Measurements from ENCODE around the gene SERPINE3.

DNA sequence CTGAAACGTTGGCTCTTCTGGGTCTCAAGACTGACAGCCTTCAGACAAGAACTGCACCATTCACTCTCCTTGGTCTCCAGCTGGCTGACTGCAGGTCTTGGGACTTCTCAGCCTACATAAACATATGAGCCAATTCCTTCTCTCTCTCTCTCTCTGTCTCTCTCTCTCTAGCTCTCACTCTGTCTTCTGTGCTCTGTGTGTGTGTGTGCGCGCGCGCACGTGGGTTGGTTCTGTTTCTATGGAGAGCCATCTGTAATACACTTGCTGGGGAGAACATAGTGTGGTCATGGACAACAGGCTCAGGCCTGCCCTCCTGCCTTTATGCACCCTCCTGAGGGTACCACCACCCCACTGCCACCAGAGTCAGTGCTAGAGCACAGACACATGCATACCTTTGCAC, 13.7 kb upstream of the SERPINE3 start:
- no peak for TF ChIP-seq RAD21 (IDR thresholded peaks at IDR 0.05; ENCODE audit: low read length)
- TF ChIP-seq CTCF (IDR thresholded peaks at IDR 0.05): no peak
- TF ChIP-seq GABPA (IDR thresholded peaks at IDR 0.05; ENCODE audit: low read depth): no peak
- TF ChIP-seq EZH2phosphoT487 (IDR thresholded peaks at IDR 0.05; ENCODE audit: borderline replicate concordance, low read depth): no peak
- TF ChIP-seq, protein P1, sequence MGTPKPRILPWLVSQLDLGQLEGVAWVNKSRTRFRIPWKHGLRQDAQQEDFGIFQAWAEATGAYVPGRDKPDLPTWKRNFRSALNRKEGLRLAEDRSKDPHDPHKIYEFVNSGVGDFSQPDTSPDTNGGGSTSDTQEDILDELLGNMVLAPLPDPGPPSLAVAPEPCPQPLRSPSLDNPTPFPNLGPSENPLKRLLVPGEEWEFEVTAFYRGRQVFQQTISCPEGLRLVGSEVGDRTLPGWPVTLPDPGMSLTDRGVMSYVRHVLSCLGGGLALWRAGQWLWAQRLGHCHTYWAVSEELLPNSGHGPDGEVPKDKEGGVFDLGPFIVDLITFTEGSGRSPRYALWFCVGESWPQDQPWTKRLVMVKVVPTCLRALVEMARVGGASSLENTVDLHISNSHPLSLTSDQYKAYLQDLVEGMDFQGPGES (IDR thresholded peaks at IDR 0.05; ENCODE audit: low read depth, low read length): no peak
- TF ChIP-seq POLR2AphosphoS5 (IDR thresholded peaks at IDR 0.05; ENCODE audit: low read depth, low read length): no peak
- TF ChIP-seq JUND (IDR thresholded peaks at IDR 0.05): no peak
- no peak for TF ChIP-seq ELF1 (IDR thresholded peaks at IDR 0.05)
- no peak for TF ChIP-seq NRF1 (IDR thresholded peaks at IDR 0.05; ENCODE audit: low read depth, low read length)
- TF ChIP-seq, protein P2, sequence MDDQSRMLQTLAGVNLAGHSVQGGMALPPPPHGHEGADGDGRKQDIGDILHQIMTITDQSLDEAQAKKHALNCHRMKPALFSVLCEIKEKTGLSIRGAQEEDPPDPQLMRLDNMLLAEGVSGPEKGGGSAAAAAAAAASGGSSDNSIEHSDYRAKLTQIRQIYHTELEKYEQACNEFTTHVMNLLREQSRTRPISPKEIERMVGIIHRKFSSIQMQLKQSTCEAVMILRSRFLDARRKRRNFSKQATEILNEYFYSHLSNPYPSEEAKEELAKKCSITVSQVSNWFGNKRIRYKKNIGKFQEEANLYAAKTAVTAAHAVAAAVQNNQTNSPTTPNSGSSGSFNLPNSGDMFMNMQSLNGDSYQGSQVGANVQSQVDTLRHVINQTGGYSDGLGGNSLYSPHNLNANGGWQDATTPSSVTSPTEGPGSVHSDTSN (IDR thresholded peaks at IDR 0.05): no peak

Measured in SK-N-SH (cell line).